PC-3 (cell line): Measurements from ENCODE around the gene NADK. TPM values are rescaled to one million over a fixed set of nuclear protein-coding genes. Genes with fewer than 3 reads are reported as not detected.

Experiments used
- ATAC-seq: fragments of 200-7000 bp; cut with Tn5 transposase; 2 replicates; pipeline ENCODE4 v1.9.1; 2020; ENCODE audit warnings: mild to moderate bottlenecking, moderate library complexity
- BruUV-seq: library from RNA; stranded (reverse); fragments of 400-500 nt; replicated peaks from 2 replicates; lab custom pipeline; 2021; lab: Mats Ljungman, UMichigan
- CTCF ChIA-PET: fragments of 300-600 bp; sonication (Branson Sonifier 250); formaldehyde crosslinking; loops from one replicate; lab custom pipeline; 2022; ENCODE audit warnings: antibody characterized with exemption; lab: Charles Lee
- POLR2A ChIA-PET: fragments of 300-600 bp; sonication (Branson Sonifier 250); formaldehyde crosslinking; loops from one replicate; lab custom pipeline; 2022; ENCODE audit warnings: antibody characterized with exemption; ENCODE audit not compliant: unreplicated experiment; lab: Charles Lee
- DNase-seq: peaks from one replicate; pipeline ENCODE4 v3.0.0-alpha.2; 2015
- H2AFZ ChIP-seq: fragments of 300-600 bp; sonication (generic); 2 replicates; pipeline ENCODE4 v1.6.0; 2016; ENCODE audit warnings: antibody characterized with exemption, low read length
- H3F3A ChIP-seq: fragments of 300-600 bp; sonication (generic); one replicate; pipeline ENCODE4 v1.6.0; 2017; ENCODE audit warnings: antibody characterized with exemption, low read length, control low read depth, mild to moderate bottlenecking; ENCODE audit not compliant: unreplicated experiment
- H3K27ac ChIP-seq: fragments of 300-600 bp; sonication (generic); 2 replicates; pipeline ENCODE4 v1.5.1; 2016; ENCODE audit warnings: mild to moderate bottlenecking, low read length
- H3K27me3 ChIP-seq: fragments of 300-600 bp; sonication (generic); 2 replicates; pipeline ENCODE4 v1.6.1; 2016; ENCODE audit warnings: low read length, mixed read lengths
- H3K36me3 ChIP-seq: fragments of 300-600 bp; sonication (generic); 2 replicates; pipeline ENCODE4 v1.6.1; 2016; ENCODE audit warnings: low read depth, mixed run types, low read length, mixed read lengths
- H3K4me1 ChIP-seq: fragments of 300-600 bp; sonication (generic); 2 replicates; pipeline ENCODE4 v1.5.1; 2016; ENCODE audit warnings: low read length; ENCODE audit not compliant: insufficient read depth
- H3K4me2 ChIP-seq: fragments of 300-600 bp; sonication (generic); 2 replicates; pipeline ENCODE4 v1.6.0; 2016; ENCODE audit warnings: low read length
- H3K4me3 ChIP-seq: fragments of 300-600 bp; sonication (generic); 2 replicates; pipeline ENCODE4 v1.5.1; 2016; ENCODE audit warnings: mild to moderate bottlenecking, low read length, mixed read lengths
- H3K79me2 ChIP-seq: fragments of 300-600 bp; sonication (generic); 2 replicates; pipeline ENCODE4 v1.6.1; 2017; ENCODE audit warnings: low read length, mixed read lengths
- H3K9ac ChIP-seq: fragments of 300-600 bp; sonication (generic); 2 replicates; pipeline ENCODE4 v1.6.0; 2016; ENCODE audit warnings: mild to moderate bottlenecking, low read length
- H3K9me2 ChIP-seq: fragments of 300-600 bp; sonication (generic); replicated peaks from 2 replicates; pipeline ENCODE4 v1.6.1; 2016; ENCODE audit warnings: mixed run types, low read length, mixed read lengths
- H3K9me3 ChIP-seq: fragments of 300-600 bp; sonication (generic); 2 replicates; pipeline ENCODE4 v1.6.1; 2016; ENCODE audit warnings: low read length, mixed read lengths
- H4K20me1 ChIP-seq: fragments of 300-600 bp; sonication (generic); 2 replicates; pipeline ENCODE4 v1.6.1; 2016; ENCODE audit warnings: low read length, mixed read lengths
- CTCF ChIP-seq: fragments of 300-600 bp; sonication (generic); conservative IDR thresholded peaks from 2 replicates; pipeline ENCODE4 v1.5.1; 2017; ENCODE audit warnings: antibody characterized with exemption, low read depth, mild to moderate bottlenecking, low read length
- EZH2 ChIP-seq: fragments of 300-600 bp; sonication (generic); IDR thresholded peaks from one replicate; pipeline ENCODE4 v1.6.1; 2017; ENCODE audit warnings: antibody characterized with exemption, mild to moderate bottlenecking, low read length; ENCODE audit not compliant: unreplicated experiment
- EZH2phosphoT487 ChIP-seq: fragments of 300-600 bp; sonication (generic); IDR thresholded peaks from 2 replicates; pipeline ENCODE4 v1.6.1; 2018; ENCODE audit warnings: mild to moderate bottlenecking, antibody characterized with exemption, low read length, borderline replicate concordance
- intact Hi-C: fragments of 100-400 bp; cut with micrococcal nuclease; formaldehyde crosslinking; loops from 2 replicates; pipeline ENCODE4 v1.9.0; 2023
- total RNA-seq: library from RNA; depleted of rRNA; stranded (reverse); fragments of >200 nt; gene quantifications from 2 replicates; pipeline ENCODE4 v1.2.3, GENCODE V29; 2014

The NADK gene
- total RNA-seq, 1 experiment from 2014 or later = 130 TPM

GRCh38 chr1:1826356-1827088, 48.3 kb upstream of the NADK start:
- no TSS peak for BruUV-seq

GRCh38 chr1:1825217-1825616, 46.9 kb upstream of the NADK start:
- ChIA-PET CTCF (no interaction called here), POLR2A (interaction anchor here (0.6 kb wide), 1 partner anchor 21 kb away, joined by 3 read pairs; no protein-coding TSS in a partner anchor)
- ATAC-seq = no peak
- Histone ChIP-seq H3K36me3 (peaks cover 50% of the 10 kb centered on the region), H2AFZ (no peak overlapping the region), H3K4me1 (no peaks in the 10 kb centered on the region), H3K27me3 (no peaks in the 10 kb centered on the region), H4K20me1 (peaks cover 18% of the 10 kb centered on the region), H3K9ac (no peak overlapping the region), H3K9me2 (no peaks in the 10 kb centered on the region), H3K27ac (no peak overlapping the region), H3K9me3 (no peaks in the 10 kb centered on the region), H3K4me2 (no peak overlapping the region), H3K4me3 (no peak overlapping the region), H3F3A (no peaks in the 10 kb centered on the region), H3K79me2 (peaks cover 37% of the 10 kb centered on the region)
- TF ChIP-seq EZH2 = no peak
- no peak for TF ChIP-seq CTCF
- TF ChIP-seq EZH2phosphoT487 = no peak
- DNase-seq = no peak
- intact Hi-C loops = no loop called here
- no TSS peak for BruUV-seq

More at GRCh38 chr1:1826356-1827088, 48.3 kb upstream of the NADK start:
- intact Hi-C loops = no loop called here
- H3K9me2 ChIP-seq = no peaks in the 10 kb centered on the region
- H3K4me2 ChIP-seq = no peak overlapping the region
- H3K9me3 ChIP-seq = no peaks in the 10 kb centered on the region
- no peaks in the 10 kb centered on the region for H3K4me1 ChIP-seq
- ATAC-seq = peak; percentile 59
- no peak overlapping the region for H2AFZ ChIP-seq
- peaks cover 18% of the 10 kb centered on the region for H4K20me1 ChIP-seq
- TF ChIP-seq EZH2phosphoT487 (no peak), EZH2 (no peak), CTCF (no peak)
- CTCF ChIA-PET = no interaction called here
- H3K27ac ChIP-seq = no peak overlapping the region
- H3K9ac ChIP-seq = no peak overlapping the region
- POLR2A ChIA-PET = no interaction called here
- peaks cover 47% of the 10 kb centered on the region for H3K36me3 ChIP-seq
- H3K79me2 ChIP-seq = peaks cover 42% of the 10 kb centered on the region
- H3K27me3 ChIP-seq = no peaks in the 10 kb centered on the region
- no peak for DNase-seq
- no peak overlapping the region for H3K4me3 ChIP-seq
- no peaks in the 10 kb centered on the region for H3F3A ChIP-seq

- Histone ChIP-seq H4K20me1 (no peaks in the 10 kb centered on the region), H3K36me3 (peaks cover 65% of the 10 kb centered on the region), H3K27ac (no peak overlapping the region), H3K9me2 (no peaks in the 10 kb centered on the region), H2AFZ (no peak overlapping the region), H3K9me3 (no peaks in the 10 kb centered on the region), H3K4me3 (no peak overlapping the region), H3K79me2 (no peaks in the 10 kb centered on the region), H3K9ac (no peak overlapping the region), H3K4me2 (no peak overlapping the region), H3F3A (no peaks in the 10 kb centered on the region), H3K27me3 (no peaks in the 10 kb centered on the region), H3K4me1 (no peaks in the 10 kb centered on the region)
- ChIA-PET POLR2A (no interaction called here), CTCF (no interaction called here)
- TF ChIP-seq EZH2phosphoT487 (no peak), EZH2 (no peak), CTCF (no peak)
- ATAC-seq = no peak
- DNase-seq = no peak
- BruUV-seq = no TSS peak
- intact Hi-C loops = no loop called here
Observed at GRCh38 chr1:1819762-1820161, 41.5 kb upstream of the NADK start.
